Hindlimb muscle (tissue), 1 donor: ENCODE data around the gene PLAU. TPM values are rescaled to one million over a fixed set of nuclear protein-coding genes. Genes with fewer than 3 reads are reported as not detected.
"Not testable (repeated sequence)": the region's sequence is repeated elsewhere in the genome, so short reads cannot be mapped to it uniquely, and the experiment has no call there.

ENCODE experiments used
- DNase-seq: peaks from one replicate; pipeline ENCODE4 v3.0.0-alpha.2; 2013
- polyA plus RNA-seq: library from polyadenylated mRNA; unstranded; fragments of 120-200 nt; gene quantifications from one replicate; pipeline ENCODE4 v1.2.1, GENCODE V29; 2013; ENCODE audit not compliant: insufficient read length

Gene PLAU
- polyA plus RNA-seq, 1 donor = 32.5 TPM

GRCh38 chr10:73955719-73956118 lies 44.8 kb downstream of the PLAU start:
- DNase-seq = no peak

GRCh38 chr10:73956476-73957359 lies 45.8 kb downstream of the PLAU start:
- DNase-seq = no peak

- DNase-seq = no peak
Measured at GRCh38 chr10:73959484-73960243, 48.7 kb downstream of the PLAU start.

- no peak for DNase-seq
Measured at GRCh38 chr10:73962386-73962785, 51.5 kb downstream of the PLAU start.

- not testable (repeated sequence) for DNase-seq
Measured at GRCh38 chr10:73963533-73963932, 52.6 kb downstream of the PLAU start.

GRCh38 chr10:73964743-73965142 lies 53.8 kb downstream of the PLAU start:
- no peak for DNase-seq

- DNase-seq = not testable (repeated sequence)
Measured at GRCh38 chr10:73965267-73965889, 54.4 kb downstream of the PLAU start.

- peak; percentile 71 for DNase-seq
Measured at GRCh38 chr10:73965890-73966768, 55.2 kb downstream of the PLAU start.

GRCh38 chr10:73967022-73967429 lies 56.1 kb downstream of the PLAU start:
- no peak for DNase-seq

Other genes with a start within 250 kb of the PLAU start
- gene AGAP5, start 213.0 kb upstream of the PLAU start, polyA plus RNA-seq = 14.6 TPM
- gene SEC24C, start 166.8 kb upstream of the PLAU start, polyA plus RNA-seq = 50.5 TPM
- gene CHCHD1, start 129.1 kb upstream of the PLAU start, polyA plus RNA-seq = 30.6 TPM
- 80.1 TPM for gene ZSWIM8, start 125.5 kb upstream of the PLAU start, polyA plus RNA-seq
- 20.2 TPM for gene NDST2, start 99.5 kb upstream of the PLAU start, polyA plus RNA-seq
- 31.5 TPM for gene CAMK2G, start 36.6 kb upstream of the PLAU start, polyA plus RNA-seq
- 164 TPM for gene VCL, start 87.0 kb downstream of the PLAU start, polyA plus RNA-seq
- gene AP3M1, start 239.7 kb downstream of the PLAU start, polyA plus RNA-seq = 36.6 TPM
- 30.8 TPM for gene ADK, start 240.1 kb downstream of the PLAU start, polyA plus RNA-seq